IPS-NIHi7 (cell line): ENCODE results near the gene VAPA.
A peak's percentile ranks its signal among the peaks of the same experiment; 100 is the strongest.

Source experiments
- DNase-seq: peaks from one replicate; pipeline ENCODE4 v3.0.0; 2012; ENCODE audit warnings: mixed read lengths; ENCODE audit errors: extremely low spot score

VAPA gene

GRCh38 chr18:9914584-9915290 is 921 bp downstream of the VAPA start:
- DNase-seq = peak; percentile 57

- DNase-seq = no peak
Observed at GRCh38 chr18:9915291-9916076, 1.7 kb downstream of the VAPA start.

GRCh38 chr18:9916077-9916639 is 2.3 kb downstream of the VAPA start:
- no peak for DNase-seq

GRCh38 chr18:9916808-9917207 is 3.0 kb downstream of the VAPA start:
- DNase-seq = no peak

- DNase-seq = no peak
Observed at GRCh38 chr18:9918016-9918680, 4.3 kb downstream of the VAPA start.

GRCh38 chr18:9919564-9920232 is 5.9 kb downstream of the VAPA start:
- no peak for DNase-seq

- no peak for DNase-seq
Observed at GRCh38 chr18:9922592-9923311, 8.9 kb downstream of the VAPA start.

GRCh38 chr18:9924371-9924943 is 10.6 kb downstream of the VAPA start:
- no peak for DNase-seq

GRCh38 chr18:9925369-9925768 is 11.6 kb downstream of the VAPA start:
- DNase-seq = no peak

GRCh38 chr18:9925795-9926194 is 12.0 kb downstream of the VAPA start:
- DNase-seq = no peak

- no peak for DNase-seq
Observed at GRCh38 chr18:9926223-9926894, 12.5 kb downstream of the VAPA start.

GRCh38 chr18:9926977-9927376 is 13.2 kb downstream of the VAPA start:
- no peak for DNase-seq

- no peak for DNase-seq
Observed at GRCh38 chr18:9927392-9928063, 13.7 kb downstream of the VAPA start.

GRCh38 chr18:9928646-9929259 is 14.9 kb downstream of the VAPA start:
- DNase-seq = no peak

- DNase-seq = no peak
Observed at GRCh38 chr18:9930299-9930884, 16.6 kb downstream of the VAPA start.

GRCh38 chr18:9931146-9931545 is 17.3 kb downstream of the VAPA start:
- DNase-seq = no peak

- DNase-seq = no peak
Observed at GRCh38 chr18:9931678-9932077, 17.9 kb downstream of the VAPA start.

- DNase-seq = no peak
Observed at GRCh38 chr18:9933865-9934264, 20.0 kb downstream of the VAPA start.

- DNase-seq = no peak
Observed at GRCh38 chr18:9934274-9934673, 20.5 kb downstream of the VAPA start.
